GM12875 (cell line): ENCODE data around the gene CHRM2.

Experiments used
- H3K4me3 ChIP-seq: one replicate; pipeline ENCODE4 v1.5.1; 2011; ENCODE audit warnings: low read depth, low read length, control low read depth
- TF ChIP-seq, protein P1 (sequence below): IDR thresholded peaks from 2 replicates; pipeline ENCODE4 v1.5.1; 2011; ENCODE audit warnings: low read depth, mild to moderate bottlenecking, control low read depth, inconsistent platforms, low read length, moderate library complexity, borderline replicate concordance; ENCODE audit not compliant: insufficient read depth

The CHRM2 gene

DNA sequence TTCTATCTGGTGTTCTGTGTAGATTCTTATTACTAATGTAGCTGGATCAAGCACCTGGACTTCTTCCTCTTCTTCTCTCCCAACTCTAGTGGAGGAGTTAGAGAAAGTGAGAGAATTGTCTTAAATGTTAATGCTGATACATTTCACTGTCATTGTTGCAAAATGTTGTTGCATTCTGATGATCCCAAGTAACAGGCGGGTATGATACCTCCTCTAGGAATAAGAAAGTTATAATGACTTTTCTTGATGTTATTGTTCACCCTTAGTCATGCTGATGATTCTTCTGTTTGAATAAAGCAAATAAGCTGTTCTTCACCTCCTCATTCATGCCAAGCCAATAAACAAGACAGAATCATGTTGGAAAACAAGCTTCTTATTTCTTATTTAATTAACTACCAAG lies 9.1 kb downstream of the CHRM2 start:
- H3K4me3 ChIP-seq: no peak overlapping the region
- TF ChIP-seq, protein P1, sequence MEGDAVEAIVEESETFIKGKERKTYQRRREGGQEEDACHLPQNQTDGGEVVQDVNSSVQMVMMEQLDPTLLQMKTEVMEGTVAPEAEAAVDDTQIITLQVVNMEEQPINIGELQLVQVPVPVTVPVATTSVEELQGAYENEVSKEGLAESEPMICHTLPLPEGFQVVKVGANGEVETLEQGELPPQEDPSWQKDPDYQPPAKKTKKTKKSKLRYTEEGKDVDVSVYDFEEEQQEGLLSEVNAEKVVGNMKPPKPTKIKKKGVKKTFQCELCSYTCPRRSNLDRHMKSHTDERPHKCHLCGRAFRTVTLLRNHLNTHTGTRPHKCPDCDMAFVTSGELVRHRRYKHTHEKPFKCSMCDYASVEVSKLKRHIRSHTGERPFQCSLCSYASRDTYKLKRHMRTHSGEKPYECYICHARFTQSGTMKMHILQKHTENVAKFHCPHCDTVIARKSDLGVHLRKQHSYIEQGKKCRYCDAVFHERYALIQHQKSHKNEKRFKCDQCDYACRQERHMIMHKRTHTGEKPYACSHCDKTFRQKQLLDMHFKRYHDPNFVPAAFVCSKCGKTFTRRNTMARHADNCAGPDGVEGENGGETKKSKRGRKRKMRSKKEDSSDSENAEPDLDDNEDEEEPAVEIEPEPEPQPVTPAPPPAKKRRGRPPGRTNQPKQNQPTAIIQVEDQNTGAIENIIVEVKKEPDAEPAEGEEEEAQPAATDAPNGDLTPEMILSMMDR: no peak

DNA sequence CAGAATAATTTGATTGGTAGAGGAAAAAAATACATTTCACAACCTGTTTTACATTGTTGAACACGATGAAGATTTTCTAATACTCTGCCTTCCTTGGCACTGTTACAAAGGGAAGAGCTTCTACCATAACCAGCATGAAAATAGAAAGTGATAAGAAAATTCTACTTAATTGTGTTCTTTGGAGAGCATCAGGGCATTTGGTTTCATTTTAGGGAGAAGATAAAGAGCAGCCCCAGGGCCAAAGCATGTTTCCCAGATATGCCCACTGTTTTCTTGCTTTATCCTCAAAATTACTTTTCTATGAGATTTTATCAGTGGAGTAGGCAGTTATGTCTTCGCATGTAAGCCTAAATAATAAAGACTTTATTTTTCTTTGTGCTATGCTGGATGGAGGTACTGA lies 9.5 kb downstream of the CHRM2 start:
- H3K4me3 ChIP-seq: no peak overlapping the region
- TF ChIP-seq, protein P1: no peak

DNA sequence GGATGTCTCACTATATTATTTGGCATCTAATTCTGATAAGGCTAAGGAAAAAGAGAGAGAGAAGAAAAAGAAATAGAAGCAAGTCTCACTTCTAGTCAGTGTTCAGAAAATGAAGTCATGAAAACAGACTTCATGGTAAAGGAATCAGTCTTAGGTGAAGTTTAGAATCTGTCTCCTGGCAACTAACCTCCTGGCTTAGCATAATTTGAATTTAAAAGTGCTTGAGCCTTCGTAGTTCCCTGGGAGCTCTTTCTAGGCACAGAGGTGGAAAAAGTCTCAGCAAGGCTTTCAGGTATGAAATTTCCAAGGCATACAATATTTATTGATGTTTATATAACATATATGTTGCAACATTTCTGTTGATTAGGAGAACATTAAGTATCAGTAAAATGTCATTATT lies 10.4 kb downstream of the CHRM2 start:
- no peak overlapping the region for H3K4me3 ChIP-seq

DNA sequence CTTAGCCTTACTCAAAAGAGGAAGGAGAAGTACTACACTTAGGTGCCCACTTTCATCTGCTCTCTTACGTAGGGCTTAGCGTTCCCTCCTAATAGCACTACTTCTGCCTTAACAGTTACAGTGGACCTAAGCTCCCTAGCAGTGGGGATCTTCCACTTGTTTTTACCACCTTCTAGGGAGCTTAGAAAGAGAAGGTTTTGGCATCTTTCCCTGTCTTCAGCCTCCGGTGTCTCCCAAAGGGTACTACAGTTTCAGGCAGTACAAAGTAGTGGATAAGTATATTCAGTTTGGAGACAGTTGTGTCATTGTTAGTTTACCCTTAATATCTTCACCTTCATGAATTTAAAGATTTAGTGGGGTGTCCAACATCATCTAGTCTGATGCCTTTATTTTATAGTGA lies 14.6 kb downstream of the CHRM2 start:
- TF ChIP-seq, protein P1: no peak

More for the DNA sequence above, 10.4 kb downstream of the CHRM2 start:
- TF ChIP-seq, protein P1: no peak

DNA sequence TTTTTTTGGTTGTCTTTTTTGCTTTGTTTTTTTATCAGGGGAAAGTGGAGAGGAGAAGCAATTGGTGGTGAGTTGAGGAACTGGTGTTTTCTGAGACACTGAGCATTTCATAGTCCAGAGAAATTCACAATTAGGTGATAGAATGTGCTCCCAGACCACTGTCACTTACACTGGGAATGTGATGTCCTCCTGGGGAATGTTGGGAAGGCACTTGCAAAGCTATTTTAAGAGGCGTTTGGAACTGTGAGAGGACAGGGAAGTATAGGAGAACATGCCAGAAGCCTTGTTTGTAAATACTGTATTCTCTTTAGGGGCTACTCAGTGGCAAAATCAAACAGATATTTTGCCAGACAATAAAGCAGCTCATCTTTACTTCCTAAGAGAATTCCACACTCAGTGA lies 16.0 kb downstream of the CHRM2 start:
- no peak overlapping the region for H3K4me3 ChIP-seq
- TF ChIP-seq, protein P1: no peak

More for the DNA sequence above, 14.6 kb downstream of the CHRM2 start:
- H3K4me3 ChIP-seq: no peak overlapping the region

DNA sequence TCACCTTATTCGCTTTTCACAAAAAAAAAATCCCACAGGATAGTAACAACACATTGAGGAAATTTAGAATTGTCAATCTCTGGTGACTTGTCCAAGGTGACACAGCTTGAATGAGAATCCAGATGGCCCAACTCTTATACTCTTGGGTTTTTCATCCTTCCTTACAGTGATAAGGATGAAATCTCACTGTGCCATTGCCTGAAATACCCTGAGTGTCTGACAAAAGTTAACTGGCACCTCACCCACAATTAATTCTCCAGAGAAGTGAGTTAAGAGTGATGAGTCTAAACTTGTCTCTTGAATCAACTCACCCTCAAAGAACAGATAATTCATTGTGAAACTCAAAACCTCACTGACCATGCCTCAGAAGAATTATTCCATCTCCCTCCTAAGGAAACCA lies 18.9 kb downstream of the CHRM2 start:
- H3K4me3 ChIP-seq: no peak overlapping the region
- TF ChIP-seq, protein P1: no peak

DNA sequence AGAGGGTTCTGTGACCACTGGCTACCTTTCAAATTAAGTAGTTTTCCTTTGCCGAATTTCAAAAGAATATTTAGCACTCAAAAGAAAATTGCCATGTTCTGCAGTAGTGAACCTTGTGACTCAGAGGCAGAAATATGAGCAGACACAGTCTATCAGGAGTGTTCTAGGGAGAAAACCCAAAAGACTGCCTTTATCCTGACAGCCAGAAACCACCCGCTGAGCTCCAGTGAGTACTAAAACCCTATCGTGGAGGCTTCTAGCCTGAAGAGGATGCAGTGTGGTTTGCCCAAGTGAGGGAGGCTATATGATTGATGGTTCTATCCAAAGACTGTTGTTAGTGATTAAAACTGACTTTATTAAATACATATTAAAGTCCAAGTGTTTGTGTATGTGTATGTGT lies 21.9 kb downstream of the CHRM2 start:
- TF ChIP-seq, protein P1: no peak
- H3K4me3 ChIP-seq: no peak overlapping the region
